HG03135 (cell line): ENCODE results near the gene GAB4.

Source experiments
- ATAC-seq: cut with Tn5 transposase; IDR thresholded peaks from one replicate; pipeline ENCODE4 v1.9.1; 2021; ENCODE audit warnings: mild to moderate bottlenecking, moderate library complexity; ENCODE audit not compliant: unreplicated experiment

The GAB4 gene

DNA sequence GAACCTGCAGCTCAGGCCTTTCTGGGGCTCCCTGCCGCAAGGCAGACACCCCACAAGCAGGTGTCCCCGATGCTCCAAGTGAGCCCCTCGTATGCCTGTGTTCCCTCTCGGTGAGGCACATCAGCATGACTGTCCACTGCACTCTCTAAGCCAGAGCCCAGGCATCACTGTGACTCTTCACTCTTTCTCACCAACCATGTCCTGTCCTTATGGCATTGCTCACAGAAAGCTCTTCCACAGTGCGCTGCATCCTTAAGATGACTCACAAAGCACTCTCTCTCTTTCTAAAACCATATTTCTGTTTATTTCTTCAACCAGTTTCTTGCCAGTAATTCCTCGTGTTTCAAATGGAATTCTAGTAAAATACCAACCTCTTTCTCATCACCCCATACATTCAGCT lies 18.1 kb downstream of the GAB4 start:
- no peak for ATAC-seq

DNA sequence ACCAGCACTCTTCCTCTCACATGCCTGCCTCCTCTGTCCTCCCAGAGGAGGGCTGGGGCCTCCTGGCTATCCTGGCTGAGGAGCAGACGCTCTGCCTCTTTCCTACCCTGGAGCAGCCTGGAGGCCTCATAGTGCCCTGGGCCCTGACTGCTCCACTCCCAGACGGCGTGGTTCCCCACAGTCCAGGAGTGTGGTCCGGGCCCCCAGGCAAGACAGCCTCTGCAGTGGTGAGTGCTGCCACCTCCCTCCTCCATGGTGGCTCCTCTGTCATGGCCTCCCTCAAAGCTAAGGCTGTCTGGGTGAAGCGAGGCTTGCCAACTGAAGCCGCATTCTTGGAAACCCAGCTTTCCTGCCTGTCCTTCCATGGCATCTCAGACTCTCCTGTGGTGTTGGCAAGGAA lies 19.8 kb downstream of the GAB4 start:
- ATAC-seq: no peak

GRCh38 chr22:16987822-16988221 lies 20.2 kb downstream of the GAB4 start:
- no peak for ATAC-seq

DNA sequence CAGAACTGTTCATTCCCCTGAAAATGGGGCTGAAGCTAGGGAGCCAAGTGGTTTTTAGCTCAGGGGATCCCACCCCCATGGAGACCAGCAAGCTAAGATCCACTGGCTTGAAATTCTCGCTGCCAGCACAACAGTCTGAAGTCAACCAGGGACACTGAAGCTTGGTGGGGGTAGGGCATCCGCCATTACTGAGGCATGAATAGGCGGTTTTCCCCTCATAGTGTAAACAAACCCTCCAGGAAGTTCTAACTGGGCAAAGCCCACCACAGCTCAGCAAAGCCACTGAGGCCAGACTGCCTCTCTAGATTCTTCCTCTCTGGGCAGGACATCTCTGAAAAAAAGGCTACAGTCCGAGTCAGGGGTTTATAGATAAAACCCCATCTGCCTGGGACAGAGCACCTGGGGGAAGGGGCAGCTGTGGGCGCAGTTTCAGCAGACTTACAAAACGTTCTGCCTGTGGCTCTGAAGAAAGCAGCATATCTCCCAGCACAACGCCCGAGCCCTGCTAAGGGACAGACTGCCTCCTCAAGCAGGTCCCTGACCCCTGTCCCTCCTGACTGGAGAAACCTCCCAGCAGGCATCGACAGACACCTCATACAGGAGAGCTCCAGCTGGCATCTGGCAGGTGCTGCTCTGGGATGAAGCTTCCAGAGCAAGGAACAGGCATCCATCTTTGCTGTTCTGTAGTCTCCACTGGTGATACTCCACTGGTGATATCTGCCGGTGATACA lies 32.7 kb downstream of the GAB4 start:
- ATAC-seq: no peak

DNA sequence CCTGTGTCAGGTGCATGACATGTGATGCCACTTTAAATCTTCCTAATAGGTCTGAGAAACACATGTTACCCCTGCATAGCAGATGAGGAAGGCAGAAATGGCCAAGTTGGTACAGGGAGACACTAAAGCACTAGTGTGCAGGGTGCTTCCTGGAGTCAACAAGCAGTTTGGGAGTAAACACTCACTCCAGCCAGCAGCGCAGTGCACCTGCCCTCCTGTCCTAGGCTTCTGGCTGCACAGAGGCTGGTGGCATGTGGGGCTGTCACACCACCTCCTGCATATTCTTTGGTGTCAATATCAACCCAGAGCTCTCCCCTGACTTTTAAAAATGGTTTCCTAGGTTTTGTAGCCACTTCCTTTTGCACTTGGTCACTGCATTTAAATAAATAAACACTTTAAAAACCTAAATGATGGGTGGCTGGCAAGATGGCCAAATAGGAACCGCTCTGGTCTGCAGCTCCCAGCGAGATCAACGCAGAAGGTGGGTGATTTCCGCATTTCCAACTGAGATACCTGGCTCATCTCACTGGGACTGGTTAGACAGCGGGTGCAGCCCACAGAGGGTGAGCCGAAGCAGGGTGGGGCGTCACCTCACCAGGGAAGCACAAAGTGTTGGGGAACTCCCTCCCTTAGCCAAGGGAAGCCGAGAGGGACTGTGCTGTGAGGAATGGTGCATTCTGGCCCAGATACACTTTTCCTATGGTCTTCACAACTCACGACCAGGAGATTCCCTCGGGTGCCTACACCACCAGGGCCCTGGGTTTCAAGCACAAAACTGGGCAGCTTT lies 33.5 kb downstream of the GAB4 start:
- no peak for ATAC-seq

DNA sequence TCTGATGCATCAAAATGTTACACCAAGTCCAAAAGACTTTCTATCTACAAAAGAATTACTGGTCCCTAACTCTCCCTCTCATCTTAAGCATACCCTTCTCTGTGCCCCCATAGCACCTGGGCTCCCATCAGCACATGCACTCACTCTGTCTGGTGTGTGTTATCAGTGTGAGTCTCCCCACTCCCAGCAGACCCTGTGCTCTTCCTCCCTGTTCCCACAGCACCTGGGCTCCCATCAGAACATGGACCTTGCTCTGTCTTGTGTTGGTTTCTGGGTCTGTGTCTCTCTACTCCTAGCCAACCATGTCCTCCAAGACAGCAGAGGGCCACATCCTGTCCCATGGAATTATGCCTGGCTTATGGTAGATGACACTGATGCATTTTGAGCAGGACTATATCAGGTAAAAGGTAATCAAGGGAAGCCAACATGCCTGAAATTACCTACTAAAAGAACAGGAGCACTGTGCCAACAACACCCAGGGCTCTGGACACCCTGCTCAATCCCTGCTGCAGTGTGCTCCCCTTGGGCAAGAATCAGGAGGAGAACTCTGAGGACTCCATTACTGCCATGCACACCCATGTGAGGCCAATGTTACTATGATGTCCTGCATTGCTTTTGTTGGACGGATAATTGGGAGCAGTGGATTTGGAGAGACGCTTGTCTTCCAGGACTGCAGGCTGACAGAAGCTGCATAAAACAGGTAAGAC lies 34.3 kb downstream of the GAB4 start:
- ATAC-seq: no peak

DNA sequence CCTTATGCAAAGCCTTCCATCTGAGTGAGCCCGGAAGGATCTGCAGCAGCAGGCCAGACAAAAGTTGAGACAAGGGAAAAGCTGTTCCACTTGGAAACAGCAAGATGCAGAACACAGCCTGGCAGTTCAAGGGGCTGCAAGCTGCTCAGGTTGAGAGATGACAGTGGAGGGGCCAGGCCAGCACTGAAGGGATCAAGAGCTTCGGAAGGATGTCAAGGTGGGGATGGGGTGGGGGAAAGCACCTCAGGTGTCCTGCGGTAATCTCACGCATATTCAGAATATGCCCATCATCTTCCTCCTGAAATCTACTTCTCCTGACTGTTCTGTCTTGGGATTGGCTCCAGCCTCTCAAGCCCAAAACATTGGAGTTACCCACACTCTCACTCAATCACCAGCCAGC lies 35.7 kb downstream of the GAB4 start:
- ATAC-seq: no peak

DNA sequence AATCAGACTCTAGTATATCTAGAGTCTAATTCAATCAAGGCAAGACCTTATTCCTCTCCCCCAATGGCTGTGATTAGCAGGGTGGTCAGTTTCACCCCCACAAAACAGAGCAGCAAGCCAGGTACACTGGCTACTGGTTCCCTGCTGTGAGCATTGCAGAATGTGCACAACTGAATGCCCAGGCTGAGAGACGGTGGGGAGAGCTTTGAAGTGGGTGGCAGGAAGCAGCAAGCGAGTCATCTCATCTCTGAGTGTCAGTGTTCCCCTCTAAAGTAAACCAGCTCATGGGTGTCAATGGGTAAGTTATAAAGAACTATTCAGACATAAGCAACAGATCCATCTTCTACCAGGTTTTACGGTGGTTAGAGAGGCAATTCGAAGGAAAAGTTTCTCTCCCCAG lies 37.6 kb downstream of the GAB4 start:
- ATAC-seq: no peak

- no peak for ATAC-seq
Measured at GRCh38 chr22:16969508-16970327, 38.3 kb downstream of the GAB4 start.

DNA sequence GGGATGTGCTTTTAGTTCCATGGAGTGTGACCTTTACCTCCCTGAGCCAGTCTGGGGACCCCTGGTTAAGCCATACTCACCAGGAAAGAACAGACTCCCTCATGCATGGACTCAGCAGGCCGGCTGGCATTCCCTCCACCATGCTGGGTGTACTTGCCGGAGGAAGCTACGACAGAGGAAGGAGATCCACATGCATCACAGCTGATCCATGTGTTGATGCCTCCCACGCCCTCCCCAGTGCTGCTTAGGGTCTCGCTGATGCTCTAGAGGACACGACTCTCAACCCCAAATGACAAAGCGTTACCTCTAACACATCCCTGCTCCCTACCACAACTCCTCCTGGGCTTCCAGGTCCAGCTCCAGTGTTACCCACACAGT lies 39.8 kb downstream of the GAB4 start:
- no peak for ATAC-seq

- no peak for ATAC-seq
Measured at GRCh38 chr22:16967453-16968217, 40.4 kb downstream of the GAB4 start.

- ATAC-seq: no peak
Measured at GRCh38 chr22:16966251-16966650, 41.8 kb downstream of the GAB4 start.

DNA sequence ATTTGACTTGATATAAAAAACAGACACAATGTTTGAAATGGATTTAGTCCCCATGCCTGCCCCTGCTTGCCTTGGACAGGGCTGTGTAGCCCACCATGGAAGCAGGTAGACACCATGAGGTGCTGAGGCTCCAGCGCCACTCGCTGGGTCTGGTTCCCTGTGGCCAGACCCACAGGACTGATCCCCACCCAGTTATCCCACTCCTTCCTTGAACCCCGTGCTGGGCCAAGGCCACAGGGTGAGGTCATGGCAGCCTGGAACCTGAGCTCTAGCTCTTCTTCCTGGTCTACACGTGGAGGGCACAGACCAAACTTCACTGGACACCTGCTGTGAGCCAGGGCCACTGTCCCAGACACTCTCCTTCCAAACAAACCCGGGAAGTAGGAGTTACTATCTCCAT lies 42.5 kb downstream of the GAB4 start:
- ATAC-seq: no peak

DNA sequence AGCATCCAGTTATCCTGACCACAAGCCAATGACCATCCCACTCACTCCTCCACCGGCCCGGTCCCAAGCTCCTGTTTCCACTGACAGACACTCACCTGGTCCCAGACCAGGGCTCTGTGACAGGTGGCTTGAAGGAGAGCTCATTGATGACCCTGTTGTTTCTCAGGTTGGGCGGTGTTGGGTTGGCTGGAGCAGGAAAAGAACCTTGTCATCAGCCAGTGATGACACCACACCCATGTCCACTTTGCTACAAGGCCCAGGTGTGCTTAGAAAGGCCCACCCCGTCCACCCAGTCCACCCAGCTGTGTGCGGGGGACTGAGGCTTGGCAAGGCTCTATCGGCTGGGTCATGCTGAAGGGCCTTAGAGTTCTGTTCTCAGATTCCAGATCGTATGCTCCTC lies 42.9 kb downstream of the GAB4 start:
- no peak for ATAC-seq

DNA sequence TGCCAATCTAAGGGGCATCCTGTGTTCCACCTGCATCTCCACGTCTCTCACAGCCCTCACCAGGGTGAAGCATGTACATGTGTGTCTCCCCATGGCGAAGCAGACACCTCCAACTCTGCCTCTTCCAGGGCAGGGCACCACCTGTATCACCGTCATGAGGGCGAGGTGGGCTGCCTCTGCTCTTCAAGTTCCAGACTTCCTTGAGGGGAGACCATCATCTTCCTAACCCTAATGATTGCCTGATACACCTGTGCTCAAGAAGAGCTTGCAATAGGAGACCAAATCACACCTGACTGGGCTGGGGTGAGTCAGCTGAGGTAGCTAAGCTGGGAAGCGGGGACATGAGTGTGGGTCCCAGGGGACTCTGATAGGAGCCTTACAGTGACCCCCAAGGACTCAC lies 43.7 kb downstream of the GAB4 start:
- no peak for ATAC-seq

DNA sequence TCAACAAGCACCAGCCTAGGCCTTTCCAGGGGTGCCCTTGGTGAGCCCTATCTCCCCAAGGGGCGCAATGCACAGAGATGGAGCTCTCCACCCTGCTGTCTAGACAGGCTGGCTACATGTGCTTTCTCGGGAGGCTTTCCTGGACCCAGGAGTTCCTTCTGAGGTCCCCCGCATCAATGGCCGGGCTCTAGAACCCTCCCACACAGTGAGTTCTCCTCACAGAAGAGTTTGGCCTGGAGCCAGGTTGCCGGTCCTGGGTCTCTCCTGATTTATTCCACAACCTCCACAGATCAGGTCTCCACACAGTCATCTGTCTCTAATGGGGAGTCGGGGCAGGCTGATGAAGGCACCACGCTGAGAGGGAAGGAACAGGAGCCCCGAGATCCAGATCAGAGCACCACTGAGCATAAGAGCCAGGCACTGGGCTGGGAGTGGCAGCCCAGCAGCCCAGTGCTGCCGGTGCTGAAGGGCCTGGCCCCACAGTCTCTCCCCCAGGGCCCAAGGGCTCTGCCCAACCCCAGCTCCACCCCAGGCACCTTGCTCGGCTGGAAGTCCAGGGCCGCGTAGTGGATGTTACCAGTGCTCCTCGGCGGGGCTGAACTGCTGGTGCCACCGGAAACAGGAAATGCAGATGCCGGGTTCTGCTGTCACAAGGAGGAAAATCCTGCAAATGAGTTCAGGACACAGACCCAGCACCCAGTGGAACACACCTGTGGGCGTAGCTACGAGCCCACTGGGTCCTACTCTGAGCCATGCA lies 44.7 kb downstream of the GAB4 start:
- ATAC-seq: no peak

GRCh38 chr22:16962501-16962900 lies 45.5 kb downstream of the GAB4 start:
- no peak for ATAC-seq

GRCh38 chr22:16961477-16962186 lies 46.4 kb downstream of the GAB4 start:
- ATAC-seq: no peak

GRCh38 chr22:16960884-16961249 lies 47.2 kb downstream of the GAB4 start:
- ATAC-seq: no peak
